Right lobe of liver (tissue), 6 donors: Measurements from ENCODE around the gene RPP21. TPM values are rescaled to one million over a fixed set of nuclear protein-coding genes. Genes with fewer than 3 reads are reported as not detected.

Experiments
- ATAC-seq, 4 donors: fragments of 200-7000 bp; cut with Tn5 transposase; one replicate each; pipeline ENCODE4 v1.9.1; 2020; ENCODE audit warnings: mild to moderate bottlenecking in 4 of 4, moderate library complexity in 4 of 4
- DNase-seq, 3 donors: peaks; one replicate each; pipeline ENCODE4 v3.0.0-alpha.2; 2020
- H3K27ac ChIP-seq, 3 donors: fragments of 200-600 bp; one replicate each; pipeline ENCODE4 v1.8.0; 2022
- H3K27me3 ChIP-seq, 2 donors: fragments of 200-600 bp; one replicate each; pipeline ENCODE4 v1.8.0; 2022
- H3K36me3 ChIP-seq, 4 donors: fragments of 200-600 bp; sonication (generic) in 1 of 4; one replicate each; pipeline versions ENCODE4 v1.5.1 to v1.8.0; 2017 to 2022; ENCODE audit warnings: control low read depth in 1 of 4
- H3K4me1 ChIP-seq, 4 donors: fragments of 200-600 bp; sonication (generic) in 1 of 4; one replicate each; pipeline versions ENCODE4 v1.5.1 to v1.8.0; 2017 to 2022; ENCODE audit warnings: control low read depth in 1 of 4
- H3K4me3 ChIP-seq, 3 donors: fragments of 200-600 bp; one replicate each; pipeline ENCODE4 v1.8.0; 2022
- H3K9me3 ChIP-seq, 4 donors: fragments of 200-600 bp; sonication (generic) in 1 of 4; one replicate each; pipeline versions ENCODE4 v1.5.1 to v1.8.0; 2017 to 2022; ENCODE audit warnings: control low read depth in 1 of 4
- CTCF ChIP-seq, 4 donors: fragments of 200-600 bp in 3 of 4; fragments of 450-650 bp in 1 of 4; IDR thresholded peaks; one replicate each; pipeline versions ENCODE4 v1.5.1 to v1.8.0; 2016 to 2022; ENCODE audit warnings: antibody characterized with exemption in 4 of 4, mild to moderate bottlenecking in 2 of 4
- POLR2A ChIP-seq: fragments of 450-650 bp; IDR thresholded peaks from one replicate; pipeline ENCODE4 v1.6.1; 2017; ENCODE audit warnings: antibody characterized with exemption, mild to moderate bottlenecking
- WGBS: methylation state at CpG from one replicate; pipeline ENCODE4 v1.1.6; 2018; ENCODE audit warnings: low coverage, low lambda C conversion rate; ENCODE audit not compliant: insufficient coverage; ENCODE audit errors: missing lambda C conversion rate; 5-methylcytosine and 5-hydroxymethylcytosine counted together
- intact Hi-C, 2 donors: fragments of 100-400 bp; cut with DNase I; formaldehyde crosslinking; loops; one replicate each; pipeline versions ENCODE4 v1.11.2 to v1.14.1; 2022
- total RNA-seq, 6 experiments: library from RNA; depleted of rRNA in 2 of 6; stranded (reverse); fragments of >200 nt in 2 of 6; fragmentation: NEBNext Ultra II Directional in 3 of 6; extraction: Animal tissue kit (Norgen Biotek cat#: 25700) in 3 of 6; gene quantifications; one replicate each; pipeline versions ENCODE4 v1.1.0 to v1.2.4, GENCODE V29; 2016 to 2023
- donor health status: DM: no; HTN: yes; CAD: no.
- donor health status: DM: no; HTN: no; CAD: no.
- donor health status: DM: no; HTN: no; CAD: no.
- donor health status: DM: no; HTN: yes; CAD: no.
- donor health status: DM: no; HTN: yes; CAD: no.

Gene RPP21
- total RNA-seq, 6 experiments from 2014 or later: 13.8 to 49.5 (median 16.3) TPM

DNA sequence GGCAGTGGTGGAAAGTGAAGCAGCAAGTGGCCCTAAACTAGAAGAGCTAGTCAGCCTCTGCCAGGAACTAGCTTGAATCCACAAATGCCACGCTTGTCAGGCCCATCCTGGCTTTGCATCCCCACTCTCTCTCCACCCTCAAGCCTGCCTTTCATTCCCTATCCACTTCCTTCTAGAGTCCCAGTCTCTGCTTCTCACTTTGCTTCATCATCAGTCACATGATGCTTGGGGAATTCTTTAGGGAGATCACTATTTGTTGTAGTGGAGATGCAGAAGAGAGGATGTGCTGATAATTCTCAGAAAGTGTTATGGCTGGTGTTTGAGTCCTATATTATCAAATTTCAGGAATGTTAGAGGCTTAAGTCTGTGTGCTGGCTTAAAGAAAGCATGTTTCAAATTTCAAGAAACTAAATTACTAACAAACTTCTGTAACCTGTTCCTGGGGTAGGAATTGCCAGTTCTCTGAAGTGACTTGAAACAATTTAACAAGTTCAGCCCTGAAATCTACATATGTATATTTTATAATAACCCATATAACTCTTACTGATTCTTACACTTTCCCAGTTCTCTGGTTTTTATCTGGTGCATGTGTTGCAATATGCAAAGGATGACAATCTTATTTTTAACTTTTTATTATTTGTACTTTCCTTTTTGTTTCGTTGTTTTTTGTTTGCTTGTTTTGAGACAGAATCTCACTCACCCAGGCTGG lies 10.7 kb upstream of the RPP21 start:
- H3K9me3 ChIP-seq: no peaks in the 10 kb centered on the region
- H3K27me3 ChIP-seq: no peaks in the 10 kb centered on the region
- ATAC-seq (no peak), DNase-seq (no peak)
- no peaks in the 10 kb centered on the region for H3K4me1 ChIP-seq
- no peak for TF ChIP-seq POLR2A
- no peak for TF ChIP-seq CTCF (IDR thresholded peaks at IDR 0.05)
- H3K36me3 ChIP-seq: peaks cover 0 to 49% (median 3%) of the 10 kb centered on the region in 4 donors
- no peak overlapping the region for H3K4me3 ChIP-seq
- intact Hi-C loops: no loop called here
- WGBS: 84% methylated on average over 2 of the region's 2 CpGs
- no peak overlapping the region for H3K27ac ChIP-seq

DNA sequence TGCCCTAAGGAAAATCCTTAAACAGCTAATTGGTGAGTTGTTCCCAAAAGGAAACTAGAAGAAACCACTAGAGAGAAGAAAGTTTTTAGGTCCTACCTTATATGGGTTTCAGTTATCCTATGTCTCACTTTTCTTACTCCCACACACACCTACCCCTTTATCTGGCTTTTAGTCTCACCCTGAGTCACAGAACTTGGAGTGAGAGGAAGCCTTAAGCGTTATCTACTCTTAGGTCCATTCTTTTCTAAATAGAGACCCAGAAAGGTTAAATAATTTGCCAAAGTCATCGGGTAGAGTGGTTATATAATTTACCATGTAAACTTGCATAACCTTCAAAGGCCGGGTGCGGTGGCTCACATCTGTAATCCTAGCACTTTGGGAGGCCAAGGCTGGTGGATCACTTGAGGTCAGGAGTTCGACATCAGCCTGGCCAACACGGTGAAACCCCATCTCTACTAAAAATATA lies 4.3 kb upstream of the RPP21 start:
- ATAC-seq: no peak
- Histone ChIP-seq H3K9me3 (no peaks in the 10 kb centered on the region), H3K27me3 (no peaks in the 10 kb centered on the region), H3K27ac (no peak overlapping the region), H3K4me1 (peaks cover 0 to under 1% (median 0%) of the 10 kb centered on the region in 4 donors), H3K4me3 (no peak overlapping the region), H3K36me3 (peaks cover 0 to 34% (median 8%) of the 10 kb centered on the region in 4 donors)
- DNase-seq: no peak
- 70% methylated on average over 6 of the region's 6 CpGs for WGBS
- TF ChIP-seq CTCF (IDR thresholded peaks at IDR 0.05) (no peak), POLR2A (no peak)
- intact Hi-C loops: no loop called here

- intact Hi-C loops: no loop called here
- Histone ChIP-seq H3K4me3 (no peak overlapping the region), H3K36me3 (peaks cover 0 to 28% (median 8%) of the 10 kb centered on the region in 4 donors), H3K9me3 (no peaks in the 10 kb centered on the region), H3K4me1 (peaks cover 0 to 4% (median 0%) of the 10 kb centered on the region in 4 donors), H3K27me3 (no peaks in the 10 kb centered on the region), H3K27ac (no peak overlapping the region)
- ATAC-seq: no peak
- 92% methylated on average over 3 of the region's 3 CpGs for WGBS
- TF ChIP-seq CTCF (IDR thresholded peaks at IDR 0.05): no peak
- TF ChIP-seq POLR2A: no peak
- DNase-seq: no peak
These were observed 3.7 kb upstream of the RPP21 start for GRCh38 chr6:30341218-30341617.

GRCh38 chr6:30341728-30342127 lies 3.2 kb upstream of the RPP21 start:
- ATAC-seq (no peak), DNase-seq (no peak)
- Histone ChIP-seq H3K27me3 (no peaks in the 10 kb centered on the region), H3K27ac (no peak overlapping the region), H3K4me1 (peaks cover 0 to 4% (median 0%) of the 10 kb centered on the region in 4 donors), H3K9me3 (no peaks in the 10 kb centered on the region), H3K36me3 (peaks cover 0 to 23% (median 8%) of the 10 kb centered on the region in 4 donors), H3K4me3 (no peak overlapping the region)
- 67% methylated on average over 1 of the region's 16 CpGs for WGBS
- TF ChIP-seq POLR2A (no peak), CTCF (IDR thresholded peaks at IDR 0.05) (no peak)
- intact Hi-C loops: no loop called here
